Neural cell (in vitro differentiated cells): ENCODE measurements around the gene LRFN5. TPM values are rescaled to one million over a fixed set of nuclear protein-coding genes. Genes with fewer than 3 reads are reported as not detected.

Source experiments
- H2AFZ ChIP-seq: fragments of 200-600, 300-800 bp; sonication (generic), shearing (Covaris generic); 2 replicates; pipeline ENCODE4 v1.6.0; 2014; ENCODE audit warnings: low read depth, mild to moderate bottlenecking, antibody characterized with exemption, low read length, moderate library complexity
- H3F3A ChIP-seq: fragments of 200-600 bp; shearing (Covaris generic); 2 replicates; pipeline ENCODE4 v1.6.1; 2016; ENCODE audit warnings: mild to moderate bottlenecking, moderate library complexity, mixed read lengths, antibody characterized with exemption, low read length; ENCODE audit not compliant: insufficient read depth, poor library complexity, severe bottlenecking
- H3K27ac ChIP-seq: fragments of 200-600, 300-800 bp; sonication (generic), shearing (Covaris generic); 2 replicates; pipeline ENCODE4 v1.5.1; 2014; ENCODE audit warnings: mild to moderate bottlenecking, low read length, moderate library complexity
- H3K27me3 ChIP-seq: fragments of 300-800, 200-600 bp; sonication (generic), shearing (Covaris generic); 2 replicates; pipeline ENCODE4 v1.6.0; 2014; ENCODE audit warnings: mild to moderate bottlenecking, low read depth, low read length, moderate library complexity; ENCODE audit not compliant: insufficient read depth
- H3K36me3 ChIP-seq: fragments of 300-800, 200-600 bp; sonication (generic), shearing (Covaris generic); 2 replicates; pipeline ENCODE4 v1.5.1; 2014; ENCODE audit warnings: mild to moderate bottlenecking, antibody characterized with exemption, low read length, moderate library complexity; ENCODE audit not compliant: insufficient read depth
- H3K4me2 ChIP-seq: fragments of 300-800, 200-600 bp; sonication (generic), shearing (Covaris generic); 2 replicates; pipeline ENCODE4 v1.6.0; 2014; ENCODE audit warnings: mild to moderate bottlenecking, low read length
- H3K4me3 ChIP-seq: fragments of 300-800, 200-600 bp; sonication (generic), shearing (Covaris generic); 2 replicates; pipeline ENCODE4 v1.5.1; 2014; ENCODE audit warnings: mild to moderate bottlenecking, low read length, moderate library complexity
- H3K79me2 ChIP-seq: fragments of 200-600 bp; shearing (Covaris generic); replicated peaks from 2 replicates; pipeline ENCODE4 v1.6.0; 2014; ENCODE audit warnings: mild to moderate bottlenecking, low read length, moderate library complexity; ENCODE audit not compliant: insufficient read depth
- H3K9ac ChIP-seq: fragments of 300-800, 200-600 bp; sonication (generic), shearing (Covaris generic); 2 replicates; pipeline ENCODE4 v1.6.1; 2016; ENCODE audit warnings: mild to moderate bottlenecking, low read length, mixed read lengths
- H3K9me2 ChIP-seq: fragments of 200-600 bp; shearing (Covaris generic); 2 replicates; pipeline ENCODE4 v1.6.1; 2016; ENCODE audit warnings: mild to moderate bottlenecking, low read length, mixed read lengths; ENCODE audit not compliant: insufficient read depth
- H3K9me3 ChIP-seq: fragments of 200-600, 300-800 bp; sonication (generic), shearing (Covaris generic); 2 replicates; pipeline ENCODE4 v1.6.1; 2016; ENCODE audit warnings: mild to moderate bottlenecking, mixed run types, low read length, moderate library complexity, mixed read lengths
- H4K20me1 ChIP-seq: fragments of 200-600 bp; shearing (Covaris generic); 2 replicates; pipeline ENCODE4 v1.6.1; 2016; ENCODE audit warnings: mild to moderate bottlenecking, mixed run types; ENCODE audit not compliant: insufficient read depth
- EP300 ChIP-seq: fragments of 450-650 bp; conservative IDR thresholded peaks from 2 replicates; pipeline ENCODE4 v1.6.1; 2014; ENCODE audit warnings: antibody characterized with exemption, mild to moderate bottlenecking, moderate library complexity; ENCODE audit not compliant: poor library complexity, severe bottlenecking
- EZH2 ChIP-seq: fragments of 200-600, 300-800 bp; shearing (Covaris generic), sonication (generic); IDR thresholded peaks from 2 replicates; pipeline ENCODE4 v1.6.1; 2014; ENCODE audit warnings: antibody characterized with exemption, low read length, borderline replicate concordance, mild to moderate bottlenecking; ENCODE audit not compliant: insufficient read depth, poor library complexity, severe bottlenecking
- MXI1 ChIP-seq: fragments of 450-650 bp; conservative IDR thresholded peaks from 2 replicates; pipeline ENCODE4 v1.6.1; 2014; ENCODE audit warnings: antibody characterized with exemption, mild to moderate bottlenecking; ENCODE audit not compliant: poor library complexity, severe bottlenecking
- POLR2AphosphoS5 ChIP-seq: IDR thresholded peaks from 2 replicates; pipeline ENCODE4 v1.6.1; 2012
- RAD21 ChIP-seq: fragments of 450-650 bp; conservative IDR thresholded peaks from 2 replicates; pipeline ENCODE4 v1.6.1; 2014; ENCODE audit warnings: antibody characterized with exemption, mild to moderate bottlenecking, moderate library complexity
- SMC3 ChIP-seq: fragments of 450-650 bp; conservative IDR thresholded peaks from 2 replicates; pipeline ENCODE4 v1.6.1; 2014; ENCODE audit warnings: antibody characterized with exemption, mild to moderate bottlenecking, moderate library complexity; ENCODE audit not compliant: poor library complexity
- TAF1 ChIP-seq: IDR thresholded peaks from 2 replicates; pipeline ENCODE4 v1.6.1; 2012; ENCODE audit warnings: low read depth
- polyA plus RNA-seq: library from polyadenylated mRNA; depleted of rRNA; stranded (reverse); fragments of >200 nt; gene quantifications from 2 replicates; pipeline ENCODE4 v1.2.3, GENCODE V29; 2014
- TF ChIP-seq, protein P1 (sequence below): IDR thresholded peaks from 2 replicates; pipeline ENCODE4 v1.6.1; 2012; ENCODE audit warnings: borderline replicate concordance
- TF ChIP-seq, protein P2 (sequence below): fragments of 450-650 bp; IDR thresholded peaks from 2 replicates; pipeline ENCODE4 v1.5.1; 2014; ENCODE audit warnings: antibody characterized with exemption, mild to moderate bottlenecking, moderate library complexity; ENCODE audit not compliant: poor library complexity, severe bottlenecking

The LRFN5 gene
- polyA plus RNA-seq, 1 donor from 2014 or later, result 24.5 TPM

DNA sequence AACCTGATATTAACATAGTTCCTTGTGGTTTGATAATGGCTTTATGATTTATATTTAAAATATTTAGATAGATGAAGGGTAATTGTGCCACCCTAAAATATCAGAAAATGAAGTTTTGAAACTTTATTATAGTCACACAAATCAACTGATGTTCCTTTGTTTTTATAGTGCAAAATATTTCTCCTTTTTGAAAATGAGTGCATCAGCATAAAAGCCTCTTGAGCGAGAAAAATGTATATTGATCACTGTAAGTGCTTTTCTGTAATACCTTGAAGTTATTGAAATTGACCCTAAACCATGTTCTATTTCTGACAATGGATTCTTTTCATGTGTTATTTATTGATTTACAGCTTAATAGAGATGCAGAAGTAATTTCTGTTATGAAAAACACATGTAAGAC, 35.0 kb downstream of the LRFN5 start:
- H3K4me2 ChIP-seq, result no peak overlapping the region
- H3K4me3 ChIP-seq, result no peak overlapping the region
- H4K20me1 ChIP-seq, result no peaks in the 10 kb centered on the region
- no peak overlapping the region for H3K27ac ChIP-seq
- no peak overlapping the region for H2AFZ ChIP-seq
- TF ChIP-seq MXI1 (no peak), SMC3 (no peak)
- TF ChIP-seq, protein P1, sequence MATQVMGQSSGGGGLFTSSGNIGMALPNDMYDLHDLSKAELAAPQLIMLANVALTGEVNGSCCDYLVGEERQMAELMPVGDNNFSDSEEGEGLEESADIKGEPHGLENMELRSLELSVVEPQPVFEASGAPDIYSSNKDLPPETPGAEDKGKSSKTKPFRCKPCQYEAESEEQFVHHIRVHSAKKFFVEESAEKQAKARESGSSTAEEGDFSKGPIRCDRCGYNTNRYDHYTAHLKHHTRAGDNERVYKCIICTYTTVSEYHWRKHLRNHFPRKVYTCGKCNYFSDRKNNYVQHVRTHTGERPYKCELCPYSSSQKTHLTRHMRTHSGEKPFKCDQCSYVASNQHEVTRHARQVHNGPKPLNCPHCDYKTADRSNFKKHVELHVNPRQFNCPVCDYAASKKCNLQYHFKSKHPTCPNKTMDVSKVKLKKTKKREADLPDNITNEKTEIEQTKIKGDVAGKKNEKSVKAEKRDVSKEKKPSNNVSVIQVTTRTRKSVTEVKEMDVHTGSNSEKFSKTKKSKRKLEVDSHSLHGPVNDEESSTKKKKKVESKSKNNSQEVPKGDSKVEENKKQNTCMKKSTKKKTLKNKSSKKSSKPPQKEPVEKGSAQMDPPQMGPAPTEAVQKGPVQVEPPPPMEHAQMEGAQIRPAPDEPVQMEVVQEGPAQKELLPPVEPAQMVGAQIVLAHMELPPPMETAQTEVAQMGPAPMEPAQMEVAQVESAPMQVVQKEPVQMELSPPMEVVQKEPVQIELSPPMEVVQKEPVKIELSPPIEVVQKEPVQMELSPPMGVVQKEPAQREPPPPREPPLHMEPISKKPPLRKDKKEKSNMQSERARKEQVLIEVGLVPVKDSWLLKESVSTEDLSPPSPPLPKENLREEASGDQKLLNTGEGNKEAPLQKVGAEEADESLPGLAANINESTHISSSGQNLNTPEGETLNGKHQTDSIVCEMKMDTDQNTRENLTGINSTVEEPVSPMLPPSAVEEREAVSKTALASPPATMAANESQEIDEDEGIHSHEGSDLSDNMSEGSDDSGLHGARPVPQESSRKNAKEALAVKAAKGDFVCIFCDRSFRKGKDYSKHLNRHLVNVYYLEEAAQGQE, result no peak
- no peaks in the 10 kb centered on the region for H3K79me2 ChIP-seq
- no peak overlapping the region for H3K9ac ChIP-seq
- H3F3A ChIP-seq, result no peaks in the 10 kb centered on the region
- H3K27me3 ChIP-seq, result no peaks in the 10 kb centered on the region
- no peaks in the 10 kb centered on the region for H3K9me3 ChIP-seq
- H3K9me2 ChIP-seq, result no peaks in the 10 kb centered on the region
- H3K36me3 ChIP-seq, result no peaks in the 10 kb centered on the region

DNA sequence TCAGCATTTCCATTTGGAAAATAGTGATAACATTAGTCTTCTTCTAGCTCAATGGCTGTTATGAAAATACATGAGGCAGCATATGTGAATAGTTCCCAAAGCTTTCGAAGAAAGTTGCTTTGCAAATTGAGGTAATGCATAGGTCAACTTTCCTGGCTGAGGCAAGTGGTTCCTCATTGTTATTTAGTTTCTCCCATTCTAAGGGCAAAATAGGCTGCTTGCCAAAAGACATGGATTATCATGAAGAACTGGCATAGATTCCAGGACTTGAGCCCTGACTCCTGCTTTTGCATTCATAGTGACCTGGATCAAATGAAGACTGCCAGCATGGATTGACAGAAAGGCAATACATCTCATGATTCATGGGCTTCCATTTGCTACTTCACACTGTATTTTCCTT, 35.7 kb downstream of the LRFN5 start:
- no peaks in the 10 kb centered on the region for H4K20me1 ChIP-seq
- H3K9me2 ChIP-seq, result no peaks in the 10 kb centered on the region
- H3K27ac ChIP-seq, result no peak overlapping the region
- no peak overlapping the region for H3K4me2 ChIP-seq
- no peaks in the 10 kb centered on the region for H3K9me3 ChIP-seq
- no peak overlapping the region for H2AFZ ChIP-seq
- TF ChIP-seq TAF1 (no peak), POLR2AphosphoS5 (no peak), MXI1 (no peak), RAD21 (no peak)
- TF ChIP-seq, protein P1, result no peak
- no peaks in the 10 kb centered on the region for H3K36me3 ChIP-seq
- no peak overlapping the region for H3K9ac ChIP-seq
- H3K4me3 ChIP-seq, result no peak overlapping the region
- H3F3A ChIP-seq, result no peaks in the 10 kb centered on the region
- no peaks in the 10 kb centered on the region for H3K79me2 ChIP-seq
- H3K27me3 ChIP-seq, result no peaks in the 10 kb centered on the region

DNA sequence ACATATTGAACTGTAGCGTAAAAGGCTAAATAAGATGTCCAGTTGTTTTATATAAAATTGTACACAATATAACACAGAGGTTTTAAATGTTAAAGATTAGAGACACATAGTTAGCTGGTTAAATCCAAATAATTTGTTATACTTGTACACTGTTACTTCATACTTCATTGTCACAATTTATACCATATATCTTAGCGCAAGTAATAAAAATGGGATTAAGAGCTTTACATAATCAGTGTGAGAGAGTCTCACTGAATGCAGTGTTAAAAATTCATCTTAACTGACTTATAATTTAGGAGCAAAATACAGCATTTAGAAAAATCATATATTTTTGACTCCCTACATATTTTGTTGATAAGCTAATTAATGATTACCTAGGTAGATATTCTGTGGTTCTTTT, 36.1 kb downstream of the LRFN5 start:
- no peak overlapping the region for H3K9ac ChIP-seq
- no peaks in the 10 kb centered on the region for H3K27me3 ChIP-seq
- no peaks in the 10 kb centered on the region for H3K9me2 ChIP-seq
- no peak overlapping the region for H2AFZ ChIP-seq
- no peak overlapping the region for H3K4me3 ChIP-seq
- no peaks in the 10 kb centered on the region for H3K79me2 ChIP-seq
- no peaks in the 10 kb centered on the region for H4K20me1 ChIP-seq
- no peaks in the 10 kb centered on the region for H3K9me3 ChIP-seq
- H3K36me3 ChIP-seq, result no peaks in the 10 kb centered on the region
- H3F3A ChIP-seq, result no peaks in the 10 kb centered on the region
- TF ChIP-seq, protein P1, result no peak
- TF ChIP-seq, protein P2, sequence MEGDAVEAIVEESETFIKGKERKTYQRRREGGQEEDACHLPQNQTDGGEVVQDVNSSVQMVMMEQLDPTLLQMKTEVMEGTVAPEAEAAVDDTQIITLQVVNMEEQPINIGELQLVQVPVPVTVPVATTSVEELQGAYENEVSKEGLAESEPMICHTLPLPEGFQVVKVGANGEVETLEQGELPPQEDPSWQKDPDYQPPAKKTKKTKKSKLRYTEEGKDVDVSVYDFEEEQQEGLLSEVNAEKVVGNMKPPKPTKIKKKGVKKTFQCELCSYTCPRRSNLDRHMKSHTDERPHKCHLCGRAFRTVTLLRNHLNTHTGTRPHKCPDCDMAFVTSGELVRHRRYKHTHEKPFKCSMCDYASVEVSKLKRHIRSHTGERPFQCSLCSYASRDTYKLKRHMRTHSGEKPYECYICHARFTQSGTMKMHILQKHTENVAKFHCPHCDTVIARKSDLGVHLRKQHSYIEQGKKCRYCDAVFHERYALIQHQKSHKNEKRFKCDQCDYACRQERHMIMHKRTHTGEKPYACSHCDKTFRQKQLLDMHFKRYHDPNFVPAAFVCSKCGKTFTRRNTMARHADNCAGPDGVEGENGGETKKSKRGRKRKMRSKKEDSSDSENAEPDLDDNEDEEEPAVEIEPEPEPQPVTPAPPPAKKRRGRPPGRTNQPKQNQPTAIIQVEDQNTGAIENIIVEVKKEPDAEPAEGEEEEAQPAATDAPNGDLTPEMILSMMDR, result no peak
- no peak for TF ChIP-seq POLR2AphosphoS5
- TF ChIP-seq SMC3, result no peak
- TF ChIP-seq EP300, result no peak
- no peak for TF ChIP-seq EZH2
- TF ChIP-seq MXI1, result no peak
- no peak for TF ChIP-seq TAF1
- TF ChIP-seq RAD21, result no peak
- H3K27ac ChIP-seq, result no peak overlapping the region
- H3K4me2 ChIP-seq, result no peak overlapping the region
